ENCODE results near the gene P4HA3. TPM values are rescaled to one million over a fixed set of nuclear protein-coding genes. Genes with fewer than 3 reads are reported as not detected.
"Not testable (repeated sequence)": the region's sequence is repeated elsewhere in the genome, so short reads cannot be mapped to it uniquely, and the experiment has no call there.

The P4HA3 gene
- total RNA-seq, 4 donors from 2014 or later = 1.4 TPM; not detected in 3

DNA sequence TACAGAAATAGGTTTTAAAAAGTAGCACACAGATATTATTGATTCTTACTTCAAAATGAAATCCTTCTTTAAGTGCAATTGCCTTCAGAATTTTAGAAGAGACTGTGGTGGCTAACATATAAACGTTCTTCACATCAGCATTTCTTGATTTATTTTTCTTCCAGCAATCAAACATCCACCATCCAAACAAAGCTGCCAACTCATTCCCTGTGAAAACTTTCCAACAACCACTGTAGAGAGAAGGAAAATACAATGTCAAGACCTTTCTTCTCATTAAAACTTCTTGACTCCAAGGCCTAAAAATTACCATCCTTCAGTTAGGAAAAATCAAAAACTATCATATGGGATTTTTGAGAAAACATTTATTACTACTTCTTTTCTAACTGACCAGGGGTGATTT, 34.0 kb upstream of the P4HA3 start:
- H3K36me3 ChIP-seq = peaks cover 0 to 8% (median 0%) of the 10 kb centered on the region in 3 donors
- 17 to 18% methylated on average over 1 of the region's 1 CpG for WGBS, 2 donors

DNA sequence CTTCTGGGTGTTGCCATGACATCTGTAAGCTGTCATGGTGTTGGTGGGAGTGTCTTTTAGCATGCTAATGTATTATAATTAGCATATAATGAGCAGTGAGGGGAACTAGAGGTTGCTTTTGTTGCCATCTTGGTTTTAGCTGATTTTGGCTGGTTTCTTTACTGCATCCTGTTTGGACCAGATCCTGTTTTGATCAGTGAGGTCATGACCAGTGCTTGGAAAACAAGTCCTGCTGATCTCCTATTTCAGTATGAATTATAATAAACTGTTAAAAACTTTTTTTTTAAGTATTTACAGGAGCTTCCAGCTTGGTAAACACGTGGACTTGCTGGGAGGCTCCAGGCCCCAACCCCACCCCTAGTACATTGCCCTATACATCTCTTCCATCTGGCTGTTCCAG, 30.5 kb upstream of the P4HA3 start:
- H3K36me3 ChIP-seq = peaks cover 0 to 17% (median 0%) of the 10 kb centered on the region in 3 donors
- no peaks in the 10 kb centered on the region for H3K9me3 ChIP-seq
- DNase-seq (ENCODE audit: low spot score in 2 of 2) = no peak
- no peak overlapping the region for H3K27ac ChIP-seq
- TF ChIP-seq, protein P1, sequence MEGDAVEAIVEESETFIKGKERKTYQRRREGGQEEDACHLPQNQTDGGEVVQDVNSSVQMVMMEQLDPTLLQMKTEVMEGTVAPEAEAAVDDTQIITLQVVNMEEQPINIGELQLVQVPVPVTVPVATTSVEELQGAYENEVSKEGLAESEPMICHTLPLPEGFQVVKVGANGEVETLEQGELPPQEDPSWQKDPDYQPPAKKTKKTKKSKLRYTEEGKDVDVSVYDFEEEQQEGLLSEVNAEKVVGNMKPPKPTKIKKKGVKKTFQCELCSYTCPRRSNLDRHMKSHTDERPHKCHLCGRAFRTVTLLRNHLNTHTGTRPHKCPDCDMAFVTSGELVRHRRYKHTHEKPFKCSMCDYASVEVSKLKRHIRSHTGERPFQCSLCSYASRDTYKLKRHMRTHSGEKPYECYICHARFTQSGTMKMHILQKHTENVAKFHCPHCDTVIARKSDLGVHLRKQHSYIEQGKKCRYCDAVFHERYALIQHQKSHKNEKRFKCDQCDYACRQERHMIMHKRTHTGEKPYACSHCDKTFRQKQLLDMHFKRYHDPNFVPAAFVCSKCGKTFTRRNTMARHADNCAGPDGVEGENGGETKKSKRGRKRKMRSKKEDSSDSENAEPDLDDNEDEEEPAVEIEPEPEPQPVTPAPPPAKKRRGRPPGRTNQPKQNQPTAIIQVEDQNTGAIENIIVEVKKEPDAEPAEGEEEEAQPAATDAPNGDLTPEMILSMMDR (IDR thresholded peaks at IDR 0.05) = no peak
- TF ChIP-seq POLR2A (IDR thresholded peaks at IDR 0.05) (no peak), EP300 (IDR thresholded peaks at IDR 0.05) (no peak)
- 51 to 61% methylated on average over 1 of the region's 1 CpG for WGBS, 2 donors
- no peaks in the 10 kb centered on the region for H3K27me3 ChIP-seq
- peaks cover 0 to 4% (median 0%) of the 10 kb centered on the region in 4 donors for H3K4me1 ChIP-seq
- H3K4me3 ChIP-seq = no peak overlapping the region

More for the DNA sequence above, 34.0 kb upstream of the P4HA3 start:
- Histone ChIP-seq H3K4me3 (no peak overlapping the region), H3K4me1 (peaks cover 0 to 10% (median 0%) of the 10 kb centered on the region in 4 donors), H3K27ac (no peak overlapping the region), H3K9me3 (no peaks in the 10 kb centered on the region), H3K27me3 (no peaks in the 10 kb centered on the region)
- DNase-seq (ENCODE audit: low spot score in 2 of 2) = no peak
- TF ChIP-seq POLR2A (IDR thresholded peaks at IDR 0.05) = no peak

DNA sequence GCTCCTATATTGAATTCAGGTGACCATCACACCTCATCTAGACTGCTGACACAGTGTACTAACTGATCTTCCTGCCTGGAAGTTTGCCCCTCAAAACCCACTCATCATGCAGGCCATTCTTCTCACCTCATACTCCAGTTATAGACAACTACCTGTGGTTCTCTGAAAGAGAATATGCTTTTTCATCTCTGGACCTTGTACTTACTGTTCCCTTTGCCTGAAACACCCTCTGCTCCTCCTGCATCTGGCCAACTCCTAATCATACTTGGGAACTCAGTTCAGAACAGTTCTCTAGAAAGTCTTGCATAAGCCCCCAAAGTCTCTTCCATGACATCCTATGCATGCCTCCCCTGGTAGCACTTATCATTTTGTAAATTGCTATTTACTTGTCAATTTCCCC, 28.2 kb upstream of the P4HA3 start:
- Histone ChIP-seq H3K9me3 (no peaks in the 10 kb centered on the region), H3K36me3 (peaks cover 0 to 25% (median 0%) of the 10 kb centered on the region in 3 donors), H3K27ac (no peak overlapping the region), H3K4me3 (no peak overlapping the region), H3K4me1 (peaks cover 0 to 4% (median 0%) of the 10 kb centered on the region in 4 donors), H3K27me3 (no peaks in the 10 kb centered on the region)
- TF ChIP-seq, protein P1 (IDR thresholded peaks at IDR 0.05) = no peak
- TF ChIP-seq POLR2A (IDR thresholded peaks at IDR 0.05) = no peak
- no peak for TF ChIP-seq EP300 (IDR thresholded peaks at IDR 0.05)
- DNase-seq (ENCODE audit: low spot score in 2 of 2) = no peak

DNA sequence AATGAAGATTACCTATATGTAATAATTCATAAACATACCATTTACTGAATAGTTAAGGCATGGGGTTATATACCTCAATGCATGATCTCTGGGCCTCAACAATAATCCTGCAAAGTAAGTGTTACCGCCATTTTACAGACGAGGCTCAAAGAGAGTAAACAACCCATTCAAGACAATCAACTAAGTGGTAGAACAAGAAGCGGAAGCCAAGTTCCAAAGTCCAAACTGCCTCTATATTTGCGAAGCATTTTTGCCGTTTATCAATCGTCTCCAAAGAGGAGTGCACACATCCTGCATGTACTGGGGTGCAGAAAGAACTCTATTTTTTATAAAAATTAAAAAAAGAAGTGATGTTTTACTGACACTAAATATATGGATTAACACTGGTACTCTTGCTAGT, 27.5 kb upstream of the P4HA3 start:
- no peaks in the 10 kb centered on the region for H3K9me3 ChIP-seq
- no peak overlapping the region for H3K27ac ChIP-seq
- peaks cover 0 to 25% (median 0%) of the 10 kb centered on the region in 3 donors for H3K36me3 ChIP-seq
- H3K4me3 ChIP-seq = no peak overlapping the region
- H3K4me1 ChIP-seq = peaks cover 0 to 4% (median 0%) of the 10 kb centered on the region in 4 donors
- H3K27me3 ChIP-seq = no peaks in the 10 kb centered on the region
- TF ChIP-seq, protein P1 (IDR thresholded peaks at IDR 0.05) = no peak
- no peak for TF ChIP-seq EP300 (IDR thresholded peaks at IDR 0.05)
- 65 to 80% methylated on average over 6 of the region's 6 CpGs for WGBS, 2 donors
- DNase-seq (ENCODE audit: low spot score in 2 of 2) = no peak

DNA sequence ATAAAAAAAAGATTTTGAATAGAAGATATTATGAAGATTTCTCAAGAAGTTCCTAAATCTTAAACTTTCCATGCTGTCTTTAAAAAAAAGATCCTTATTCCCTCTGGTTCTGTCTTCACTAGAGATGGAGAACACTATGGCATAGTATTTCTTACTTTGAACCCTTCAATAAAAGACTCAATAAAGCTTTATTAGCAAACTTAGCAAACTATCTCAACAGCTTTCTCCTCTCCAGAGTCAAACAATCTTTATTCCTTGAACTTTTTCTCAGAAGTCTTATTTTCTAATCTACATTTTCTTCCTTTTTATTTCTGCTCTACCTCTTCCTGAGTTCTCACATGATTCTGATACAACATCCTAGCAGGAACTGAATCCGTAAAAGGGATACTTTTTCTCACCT, 21.8 kb upstream of the P4HA3 start:
- H3K36me3 ChIP-seq = peaks cover 0 to 20% (median 0%) of the 10 kb centered on the region in 3 donors
- no peaks in the 10 kb centered on the region for H3K9me3 ChIP-seq
- no peaks in the 10 kb centered on the region for H3K4me1 ChIP-seq
- 90 to 95% methylated on average over 1 of the region's 1 CpG for WGBS, 2 donors
- H3K27ac ChIP-seq = no peak overlapping the region
- DNase-seq (ENCODE audit: low spot score in 2 of 2) = no peak
- no peak overlapping the region for H3K4me3 ChIP-seq
- TF ChIP-seq, protein P1 (IDR thresholded peaks at IDR 0.05) = no peak
- no peak for TF ChIP-seq EP300 (IDR thresholded peaks at IDR 0.05)
- no peak for TF ChIP-seq POLR2A (IDR thresholded peaks at IDR 0.05)
- H3K27me3 ChIP-seq = no peaks in the 10 kb centered on the region

DNA sequence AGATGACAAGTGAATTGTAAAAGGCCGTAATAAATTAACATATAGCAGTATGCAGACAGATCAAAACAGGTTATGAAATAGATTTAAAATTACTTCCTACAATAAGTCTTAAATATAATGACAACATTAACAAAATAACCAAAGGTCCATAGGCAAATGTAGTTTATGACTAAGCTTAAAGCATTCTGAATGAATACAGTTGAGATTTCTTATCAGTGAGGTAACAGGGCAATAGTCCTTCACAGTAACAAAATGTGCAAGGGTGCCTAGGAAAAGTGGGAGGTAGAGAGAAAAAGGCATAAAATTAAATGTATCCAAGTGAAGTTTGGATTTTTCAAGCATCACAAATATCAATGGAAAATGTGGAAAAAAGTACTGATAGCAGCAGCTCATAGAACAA, 20.9 kb upstream of the P4HA3 start:
- TF ChIP-seq EP300 (IDR thresholded peaks at IDR 0.05) (no peak), POLR2A (IDR thresholded peaks at IDR 0.05) (no peak)
- TF ChIP-seq, protein P1 (IDR thresholded peaks at IDR 0.05) = no peak
- no peaks in the 10 kb centered on the region for H3K4me1 ChIP-seq
- no peak overlapping the region for H3K4me3 ChIP-seq
- H3K36me3 ChIP-seq = peaks cover 0 to 20% (median 0%) of the 10 kb centered on the region in 3 donors
- H3K27ac ChIP-seq = no peak overlapping the region
- H3K27me3 ChIP-seq = no peaks in the 10 kb centered on the region
- DNase-seq (ENCODE audit: low spot score in 2 of 2) = no peak
- H3K9me3 ChIP-seq = no peaks in the 10 kb centered on the region
- WGBS, 2 donors = 93 to 98% methylated on average over 1 of the region's 1 CpG

DNA sequence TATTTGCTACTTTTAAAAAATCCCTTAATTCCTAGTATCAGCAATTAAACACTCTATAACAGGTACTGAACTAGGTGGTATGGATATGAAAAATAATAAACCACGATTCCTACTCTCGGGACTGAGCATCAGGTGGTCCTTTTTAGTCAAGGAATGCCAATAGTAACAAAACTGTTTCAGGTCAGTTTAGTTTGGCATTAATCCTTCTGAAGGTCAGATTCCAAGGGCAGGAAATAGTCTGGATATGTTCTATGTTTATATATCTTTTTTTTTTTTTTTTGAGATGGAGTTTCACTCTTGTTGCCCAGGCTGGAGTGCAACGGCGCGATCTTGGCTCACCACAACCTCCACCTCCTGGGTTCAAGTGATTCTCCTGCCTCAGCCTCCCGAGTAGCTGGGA, 19.6 kb upstream of the P4HA3 start:
- not testable (repeated sequence) for H3K27me3 ChIP-seq; H3K36me3 ChIP-seq; H3K9me3 ChIP-seq; H3K4me1 ChIP-seq; DNase-seq (ENCODE audit: low spot score in 2 of 2); H3K27ac ChIP-seq; H3K4me3 ChIP-seq
- 56 to 68% methylated on average over 6 of the region's 6 CpGs for WGBS, 2 donors
